DMS153 (cell line): ENCODE data around the gene SRC.

Source experiments
- DNase-seq: peaks from one replicate; lab custom pipeline; 2025; lab: John Stamatoyannopoulos, UW

SRC gene

GRCh38 chr20:37413023-37413334, 67.0 kb downstream of the SRC start:
- DNase-seq: no peak

GRCh38 chr20:37413379-37413778, 67.4 kb downstream of the SRC start:
- no peak for DNase-seq

GRCh38 chr20:37414224-37415035, 68.5 kb downstream of the SRC start:
- DNase-seq: no peak

- DNase-seq: no peak
Measured at GRCh38 chr20:37415118-37416085, 69.5 kb downstream of the SRC start.

- no peak for DNase-seq
Measured at GRCh38 chr20:37416100-37416847, 70.3 kb downstream of the SRC start.

GRCh38 chr20:37416848-37417616, 71.1 kb downstream of the SRC start:
- DNase-seq: no peak

GRCh38 chr20:37417617-37418467, 71.9 kb downstream of the SRC start:
- DNase-seq: no peak

- no peak for DNase-seq
Measured at GRCh38 chr20:37418591-37419109, 72.7 kb downstream of the SRC start.

GRCh38 chr20:37419307-37419706, 73.4 kb downstream of the SRC start:
- DNase-seq: no peak

GRCh38 chr20:37419774-37420542, 74.0 kb downstream of the SRC start:
- no peak for DNase-seq

- no peak for DNase-seq
Measured at GRCh38 chr20:37420610-37421009, 74.7 kb downstream of the SRC start.

GRCh38 chr20:37421060-37421905, 75.3 kb downstream of the SRC start:
- DNase-seq: no peak

- DNase-seq: no peak
Measured at GRCh38 chr20:37421988-37422387, 76.0 kb downstream of the SRC start.

GRCh38 chr20:37422791-37423286, 76.9 kb downstream of the SRC start:
- no peak for DNase-seq

GRCh38 chr20:37423545-37423944, 77.6 kb downstream of the SRC start:
- DNase-seq: no peak

- DNase-seq: no peak
Measured at GRCh38 chr20:37424062-37424851, 78.3 kb downstream of the SRC start.

GRCh38 chr20:37425103-37425625, 79.2 kb downstream of the SRC start:
- no peak for DNase-seq
